WTC11 (cell line): ENCODE data around the gene PRAMEF11.
"Not testable (repeated sequence)": the region's sequence is repeated elsewhere in the genome, so short reads cannot be mapped to it uniquely, and the experiment has no call there.

Experiments
- CTCF ChIP-seq: fragments of 200-600 bp; IDR thresholded peaks from 2 replicates; pipeline ENCODE4 v1.8.0; 2022; ENCODE audit warnings: antibody characterized with exemption
- ELF4 ChIP-seq: sonication (generic); formaldehyde crosslinking; IDR thresholded peaks from 2 replicates; pipeline ENCODE4 v1.8.1; 2022; ENCODE audit warnings: low read depth, mild to moderate bottlenecking, moderate library complexity, missing genetic modification reagents
- ETV6 ChIP-seq: sonication (generic); formaldehyde crosslinking; IDR thresholded peaks from 2 replicates; pipeline ENCODE4 v1.8.1; 2022; ENCODE audit warnings: mild to moderate bottlenecking, missing genetic modification reagents
- FOXJ3 ChIP-seq: sonication (generic); formaldehyde crosslinking; IDR thresholded peaks from 2 replicates; pipeline ENCODE4 v1.9.0; 2021; ENCODE audit warnings: missing genetic modification reagents, mild to moderate bottlenecking, borderline replicate concordance
- RELA ChIP-seq: sonication (generic); formaldehyde crosslinking; IDR thresholded peaks from 2 replicates; pipeline ENCODE4 v1.8.1; 2022; ENCODE audit warnings: missing genetic modification reagents, mild to moderate bottlenecking, borderline replicate concordance
- SMAD3 ChIP-seq: sonication (generic); formaldehyde crosslinking; IDR thresholded peaks from 2 replicates; pipeline ENCODE4 v1.8.0; 2022; ENCODE audit warnings: missing genetic modification reagents, mild to moderate bottlenecking, borderline replicate concordance
- TCF7 ChIP-seq: sonication (generic); formaldehyde crosslinking; IDR thresholded peaks from 2 replicates; pipeline ENCODE4 v1.8.0; 2022; ENCODE audit warnings: mild to moderate bottlenecking, low read depth, missing genetic modification reagents, moderate library complexity
- USF1 ChIP-seq: sonication (generic); formaldehyde crosslinking; IDR thresholded peaks from 2 replicates; pipeline ENCODE4 v1.8.0; 2022; ENCODE audit warnings: mild to moderate bottlenecking, missing genetic modification reagents
- ZNF121 ChIP-seq: sonication (generic); formaldehyde crosslinking; IDR thresholded peaks from 2 replicates; pipeline ENCODE4 v1.8.0; 2023; ENCODE audit warnings: missing genetic modification reagents
- TF ChIP-seq, protein P1 (sequence below): sonication (generic); formaldehyde crosslinking; IDR thresholded peaks from 2 replicates; pipeline ENCODE4 v1.8.0; 2022; ENCODE audit warnings: missing genetic modification reagents
- TF ChIP-seq, protein P2 (sequence below): sonication (generic); formaldehyde crosslinking; IDR thresholded peaks from 2 replicates; pipeline ENCODE4 v1.8.0; 2022; ENCODE audit warnings: mild to moderate bottlenecking, missing genetic modification reagents
- TF ChIP-seq, protein P3 (sequence below): sonication (generic); formaldehyde crosslinking; IDR thresholded peaks from 2 replicates; pipeline ENCODE4 v1.8.1; 2023; ENCODE audit warnings: mild to moderate bottlenecking, missing genetic modification reagents, moderate library complexity
- TF ChIP-seq, protein P4 (sequence below): sonication (generic); formaldehyde crosslinking; IDR thresholded peaks from 2 replicates; pipeline ENCODE4 v1.8.1; 2022; ENCODE audit warnings: low read depth, missing genetic modification reagents, borderline replicate concordance

- TF ChIP-seq ELF4 (CRISPR knock-in tag); USF1 (CRISPR knock-in tag); CTCF; RELA (CRISPR knock-in tag); SMAD3 (CRISPR knock-in tag); ETV6; ZNF121 (CRISPR knock-in tag); FOXJ3; TCF7 (CRISPR knock-in tag): not testable (repeated sequence)
- TF ChIP-seq, protein P1, sequence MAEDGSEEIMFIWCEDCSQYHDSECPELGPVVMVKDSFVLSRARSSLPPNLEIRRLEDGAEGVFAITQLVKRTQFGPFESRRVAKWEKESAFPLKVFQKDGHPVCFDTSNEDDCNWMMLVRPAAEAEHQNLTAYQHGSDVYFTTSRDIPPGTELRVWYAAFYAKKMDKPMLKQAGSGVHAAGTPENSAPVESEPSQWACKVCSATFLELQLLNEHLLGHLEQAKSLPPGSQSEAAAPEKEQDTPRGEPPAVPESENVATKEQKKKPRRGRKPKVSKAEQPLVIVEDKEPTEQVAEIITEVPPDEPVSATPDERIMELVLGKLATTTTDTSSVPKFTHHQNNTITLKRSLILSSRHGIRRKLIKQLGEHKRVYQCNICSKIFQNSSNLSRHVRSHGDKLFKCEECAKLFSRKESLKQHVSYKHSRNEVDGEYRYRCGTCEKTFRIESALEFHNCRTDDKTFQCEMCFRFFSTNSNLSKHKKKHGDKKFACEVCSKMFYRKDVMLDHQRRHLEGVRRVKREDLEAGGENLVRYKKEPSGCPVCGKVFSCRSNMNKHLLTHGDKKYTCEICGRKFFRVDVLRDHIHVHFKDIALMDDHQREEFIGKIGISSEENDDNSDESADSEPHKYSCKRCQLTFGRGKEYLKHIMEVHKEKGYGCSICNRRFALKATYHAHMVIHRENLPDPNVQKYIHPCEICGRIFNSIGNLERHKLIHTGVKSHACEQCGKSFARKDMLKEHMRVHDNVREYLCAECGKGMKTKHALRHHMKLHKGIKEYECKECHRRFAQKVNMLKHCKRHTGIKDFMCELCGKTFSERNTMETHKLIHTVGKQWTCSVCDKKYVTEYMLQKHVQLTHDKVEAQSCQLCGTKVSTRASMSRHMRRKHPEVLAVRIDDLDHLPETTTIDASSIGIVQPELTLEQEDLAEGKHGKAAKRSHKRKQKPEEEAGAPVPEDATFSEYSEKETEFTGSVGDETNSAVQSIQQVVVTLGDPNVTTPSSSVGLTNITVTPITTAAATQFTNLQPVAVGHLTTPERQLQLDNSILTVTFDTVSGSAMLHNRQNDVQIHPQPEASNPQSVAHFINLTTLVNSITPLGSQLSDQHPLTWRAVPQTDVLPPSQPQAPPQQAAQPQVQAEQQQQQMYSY, result not testable (repeated sequence)
- TF ChIP-seq, protein P2, sequence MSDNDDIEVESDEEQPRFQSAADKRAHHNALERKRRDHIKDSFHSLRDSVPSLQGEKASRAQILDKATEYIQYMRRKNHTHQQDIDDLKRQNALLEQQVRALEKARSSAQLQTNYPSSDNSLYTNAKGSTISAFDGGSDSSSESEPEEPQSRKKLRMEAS (CRISPR knock-in tag), result not testable (repeated sequence)
- TF ChIP-seq, protein P3, sequence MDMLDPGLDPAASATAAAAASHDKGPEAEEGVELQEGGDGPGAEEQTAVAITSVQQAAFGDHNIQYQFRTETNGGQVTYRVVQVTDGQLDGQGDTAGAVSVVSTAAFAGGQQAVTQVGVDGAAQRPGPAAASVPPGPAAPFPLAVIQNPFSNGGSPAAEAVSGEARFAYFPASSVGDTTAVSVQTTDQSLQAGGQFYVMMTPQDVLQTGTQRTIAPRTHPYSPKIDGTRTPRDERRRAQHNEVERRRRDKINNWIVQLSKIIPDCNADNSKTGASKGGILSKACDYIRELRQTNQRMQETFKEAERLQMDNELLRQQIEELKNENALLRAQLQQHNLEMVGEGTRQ, result not testable (repeated sequence)
- TF ChIP-seq, protein P4, sequence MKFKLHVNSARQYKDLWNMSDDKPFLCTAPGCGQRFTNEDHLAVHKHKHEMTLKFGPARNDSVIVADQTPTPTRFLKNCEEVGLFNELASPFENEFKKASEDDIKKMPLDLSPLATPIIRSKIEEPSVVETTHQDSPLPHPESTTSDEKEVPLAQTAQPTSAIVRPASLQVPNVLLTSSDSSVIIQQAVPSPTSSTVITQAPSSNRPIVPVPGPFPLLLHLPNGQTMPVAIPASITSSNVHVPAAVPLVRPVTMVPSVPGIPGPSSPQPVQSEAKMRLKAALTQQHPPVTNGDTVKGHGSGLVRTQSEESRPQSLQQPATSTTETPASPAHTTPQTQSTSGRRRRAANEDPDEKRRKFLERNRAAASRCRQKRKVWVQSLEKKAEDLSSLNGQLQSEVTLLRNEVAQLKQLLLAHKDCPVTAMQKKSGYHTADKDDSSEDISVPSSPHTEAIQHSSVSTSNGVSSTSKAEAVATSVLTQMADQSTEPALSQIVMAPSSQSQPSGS (CRISPR knock-in tag), result not testable (repeated sequence)
Measured at GRCh38 chr1:12791097-12791496, 40.1 kb downstream of the PRAMEF11 start, which contains the start of gene PRAMEF1.
